IPS-11a (cell line): Measurements from ENCODE around the gene SLC66A2.

Source experiments
- H3K4me3 ChIP-seq: one replicate; pipeline ENCODE4 v1.5.1; 2013; ENCODE audit warnings: low read depth, low read length, control low read depth

SLC66A2 gene

DNA sequence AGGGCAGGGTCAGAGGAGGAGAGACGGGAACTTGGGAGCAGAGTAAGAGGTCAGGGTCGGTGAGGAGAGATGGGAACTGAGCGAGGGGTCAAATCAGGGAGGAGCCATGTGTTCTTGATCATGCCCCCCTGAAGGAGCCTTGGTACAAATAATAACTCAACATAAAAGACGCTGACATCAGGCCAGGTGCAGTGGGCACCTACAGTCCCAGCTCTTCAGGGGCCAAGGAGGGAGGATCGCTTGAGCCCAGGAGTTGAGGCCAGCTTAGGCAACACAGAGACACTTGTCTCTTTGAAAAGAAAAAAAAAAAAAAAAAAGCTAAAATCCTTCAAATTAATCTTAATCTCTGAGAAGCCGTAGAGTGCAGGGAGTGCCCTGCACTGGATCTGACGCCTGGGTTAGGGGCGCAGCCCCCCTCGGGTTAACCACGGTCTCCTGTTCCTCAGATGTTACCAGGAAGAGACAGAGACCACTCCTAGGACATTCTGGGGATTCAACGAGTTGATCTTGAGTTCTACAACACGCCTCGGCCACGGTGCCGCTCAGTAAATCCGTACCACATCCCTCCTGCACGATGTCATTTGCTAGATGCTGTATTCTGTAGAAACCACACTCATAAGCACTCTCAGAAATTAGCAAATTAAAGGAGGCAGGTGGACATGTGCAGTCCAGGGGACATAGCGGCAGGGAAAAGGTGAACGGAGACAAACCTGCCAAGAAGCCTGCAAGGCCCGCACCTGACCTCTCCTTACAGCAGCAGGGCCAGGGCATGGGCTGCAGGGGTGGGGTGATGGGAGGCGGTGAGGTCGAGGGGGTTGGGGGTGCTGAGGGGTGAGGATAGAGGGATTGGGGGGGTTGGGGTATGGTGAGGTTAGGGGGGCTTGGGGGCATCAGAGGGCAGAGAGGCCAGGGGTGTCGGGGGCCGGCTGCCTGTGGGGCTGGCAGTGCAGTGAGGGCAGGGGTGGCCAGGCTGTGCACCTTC, 29.2 kb downstream of the SLC66A2 start:
- H3K4me3 ChIP-seq, result no peak overlapping the region

DNA sequence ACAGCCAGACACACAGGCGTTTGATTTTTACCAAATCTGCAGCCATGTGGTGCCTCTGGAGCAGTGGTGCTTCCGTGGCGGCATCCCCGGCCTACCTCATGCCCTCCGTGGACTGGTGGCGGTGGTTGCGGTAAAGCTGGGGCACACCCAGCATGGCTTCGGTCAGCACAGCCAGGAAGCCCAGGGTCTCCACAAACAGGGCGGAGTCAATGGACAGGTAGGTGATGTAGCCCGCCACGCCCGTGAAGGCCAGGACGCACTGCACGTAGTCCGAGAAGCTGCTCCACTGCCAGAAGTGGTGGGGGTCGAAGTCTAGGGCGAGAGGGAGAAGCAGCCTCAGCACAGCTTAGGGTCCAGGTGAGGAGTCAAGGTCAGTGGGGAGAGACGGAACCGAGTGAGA, 32.4 kb downstream of the SLC66A2 start:
- no peak overlapping the region for H3K4me3 ChIP-seq

DNA sequence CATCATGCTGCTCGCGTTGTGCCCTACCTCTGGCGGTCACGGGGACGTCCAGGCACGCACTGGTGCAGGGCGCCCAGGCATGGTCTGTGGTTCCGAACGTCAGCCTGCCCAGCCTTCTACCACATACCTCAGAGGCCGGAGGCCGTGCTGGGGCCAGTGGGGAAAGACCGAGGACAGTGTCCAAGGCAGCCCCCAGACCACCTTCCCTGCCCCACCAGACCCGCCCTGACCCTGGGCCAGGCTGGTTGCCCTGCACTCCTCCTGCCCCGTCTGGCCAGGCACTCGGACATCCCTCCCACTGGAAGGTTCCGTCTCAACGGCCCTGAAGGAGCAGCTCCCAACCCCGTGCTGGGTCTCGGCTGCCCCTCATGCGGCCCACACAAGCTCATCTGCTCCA, 32.8 kb downstream of the SLC66A2 start:
- H3K4me3 ChIP-seq, result no peak overlapping the region

DNA sequence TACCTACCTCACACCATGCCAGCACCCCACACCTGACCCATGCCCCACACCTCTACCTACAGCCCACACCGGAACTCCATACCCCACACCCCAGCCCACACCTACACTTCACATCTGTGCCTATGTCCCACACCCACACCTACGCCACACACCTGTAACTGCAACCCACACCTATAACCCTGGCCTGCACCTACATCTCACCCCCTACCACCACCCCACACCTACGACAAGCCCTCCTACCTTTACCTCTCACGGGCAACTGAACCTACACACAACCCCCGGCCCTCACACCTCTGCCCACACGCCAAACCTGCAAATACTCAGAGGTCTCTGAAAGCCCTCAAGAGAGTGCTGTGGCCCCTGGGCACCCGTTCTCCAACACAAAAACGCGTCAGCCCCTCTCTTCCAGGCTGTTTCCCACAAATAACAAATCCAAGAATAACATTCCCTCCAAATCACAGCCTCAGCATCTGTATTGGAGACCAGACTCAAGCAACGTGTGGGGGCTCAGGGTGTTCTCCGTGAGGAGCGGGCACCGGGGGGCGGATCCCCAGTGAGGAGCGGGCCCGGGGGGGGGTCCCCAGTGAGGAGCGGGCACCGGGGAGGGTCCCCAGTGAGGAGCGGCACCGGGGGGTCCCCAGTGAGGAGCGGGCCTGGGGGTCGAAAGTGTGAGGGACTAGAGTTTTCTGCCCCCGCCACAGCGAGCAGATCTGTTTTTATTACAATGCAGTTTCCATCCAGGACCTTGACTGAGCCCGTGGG, 33.4 kb downstream of the SLC66A2 start:
- no peak overlapping the region for H3K4me3 ChIP-seq

GRCh38 chr18:79917169-79917852, 34.1 kb downstream of the SLC66A2 start:
- no peak overlapping the region for H3K4me3 ChIP-seq

- no peak overlapping the region for H3K4me3 ChIP-seq
Observed at GRCh38 chr18:79916546-79917168, 34.8 kb downstream of the SLC66A2 start.

- H3K4me3 ChIP-seq, result no peak overlapping the region
Observed at GRCh38 chr18:79916128-79916494, 35.3 kb downstream of the SLC66A2 start.

DNA sequence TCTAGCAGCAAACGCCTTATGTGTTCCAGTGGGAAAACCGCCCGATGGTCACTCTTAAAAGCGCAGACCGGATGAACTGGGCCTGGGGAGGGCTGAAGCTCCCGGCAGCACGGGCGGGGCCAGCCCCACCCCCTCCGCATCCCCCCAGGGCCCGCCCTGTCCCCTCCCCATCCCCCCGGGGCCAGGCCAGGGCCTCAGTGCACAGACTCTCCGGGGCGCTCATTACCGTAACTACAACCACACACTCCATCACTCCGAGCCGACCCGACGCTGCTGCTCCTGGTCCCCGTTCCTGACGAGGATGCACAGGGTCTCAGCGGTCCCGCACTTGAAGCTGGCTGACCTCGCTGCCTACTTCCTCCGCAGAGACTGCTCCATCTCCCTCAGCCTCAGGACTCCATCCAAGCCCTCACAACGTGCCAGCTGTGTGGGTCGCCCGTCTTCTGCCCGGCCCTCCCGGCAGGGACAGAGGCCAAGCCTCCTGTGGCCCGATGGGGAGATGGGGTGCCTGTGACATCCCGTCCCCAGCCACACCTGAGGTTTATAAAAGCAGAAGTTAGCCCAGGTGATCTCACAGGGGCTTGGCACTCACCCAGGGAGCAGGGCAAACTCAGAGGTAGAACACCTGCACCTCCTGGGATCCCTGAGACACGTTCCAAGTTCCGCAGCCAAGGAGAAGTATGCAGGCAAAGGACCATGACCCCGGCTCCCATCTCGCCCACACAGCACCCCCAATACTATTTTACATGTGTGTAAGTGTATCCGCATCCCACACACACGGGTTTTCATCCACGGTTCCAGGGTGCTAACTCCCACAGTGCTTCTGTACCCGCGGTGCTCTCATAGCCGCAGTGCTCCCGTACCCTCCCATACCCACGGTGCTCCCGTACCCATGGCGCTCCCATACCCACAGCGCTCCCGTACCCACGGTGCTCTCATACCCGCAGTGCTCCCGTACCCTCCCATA, 36.0 kb downstream of the SLC66A2 start:
- H3K4me3 ChIP-seq, result no peak overlapping the region

DNA sequence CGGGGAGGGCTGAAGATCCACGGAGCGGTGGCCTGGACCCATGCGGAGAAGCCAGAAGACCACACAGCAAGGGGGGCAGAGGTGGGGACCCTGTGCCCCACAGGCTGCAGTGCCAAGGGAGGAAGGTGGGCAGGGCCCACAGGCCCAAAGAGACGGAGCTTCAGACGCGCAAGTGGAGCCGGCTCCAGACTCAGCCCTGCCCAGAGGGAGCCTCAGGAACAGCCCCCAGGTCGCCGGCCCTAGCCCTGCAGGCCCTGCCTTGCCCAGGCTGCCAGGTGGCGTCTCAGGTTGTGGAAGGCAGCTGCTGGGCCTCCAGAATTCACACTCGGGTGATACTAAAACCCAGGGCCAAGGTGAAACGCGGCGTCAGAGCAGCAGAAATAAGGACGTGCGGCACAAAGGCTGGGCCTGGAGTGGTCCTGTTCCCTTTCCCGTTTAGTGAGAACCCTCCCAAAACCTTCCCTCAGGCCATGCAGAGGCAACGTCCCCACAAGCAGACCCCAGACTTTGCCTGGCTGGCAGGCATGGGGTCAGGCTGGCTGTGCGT, 36.8 kb downstream of the SLC66A2 start:
- H3K4me3 ChIP-seq, result no peak overlapping the region

- no peak overlapping the region for H3K4me3 ChIP-seq
Observed at GRCh38 chr18:79912994-79913831, 38.2 kb downstream of the SLC66A2 start.

DNA sequence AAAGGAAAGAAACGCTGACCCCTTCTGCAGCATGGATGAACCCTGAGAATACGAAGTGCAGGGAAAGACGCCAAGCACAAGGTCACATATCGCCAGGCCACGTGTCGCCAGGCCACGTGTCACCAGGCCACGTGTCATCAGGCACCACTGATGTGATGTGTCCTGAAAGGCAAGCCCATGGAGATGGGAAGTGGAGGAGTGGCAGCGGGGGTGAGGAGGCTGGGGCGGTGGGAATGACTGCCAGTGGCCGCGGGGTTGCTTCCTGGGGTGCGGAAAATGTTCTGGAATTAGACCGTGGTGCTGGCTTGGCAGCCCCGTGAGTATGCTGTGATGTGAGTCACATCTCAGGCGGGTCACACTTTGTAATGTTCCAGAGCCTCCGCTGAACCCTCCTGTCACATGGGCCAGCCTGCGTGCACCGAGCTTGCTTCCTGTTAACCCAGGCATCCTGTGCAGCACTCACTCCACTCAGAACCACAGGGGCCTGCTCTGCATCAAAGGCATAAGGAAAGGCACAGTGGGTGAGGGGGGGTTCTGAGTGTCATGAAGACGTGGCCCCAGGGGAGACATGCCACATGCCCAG, 39.0 kb downstream of the SLC66A2 start:
- no peak overlapping the region for H3K4me3 ChIP-seq

GRCh38 chr18:79911344-79912270, 39.8 kb downstream of the SLC66A2 start:
- H3K4me3 ChIP-seq, result no peak overlapping the region

GRCh38 chr18:79910563-79911343, 40.7 kb downstream of the SLC66A2 start:
- no peak overlapping the region for H3K4me3 ChIP-seq

- H3K4me3 ChIP-seq, result no peak overlapping the region
Observed at GRCh38 chr18:79906706-79907105, 44.7 kb downstream of the SLC66A2 start.

DNA sequence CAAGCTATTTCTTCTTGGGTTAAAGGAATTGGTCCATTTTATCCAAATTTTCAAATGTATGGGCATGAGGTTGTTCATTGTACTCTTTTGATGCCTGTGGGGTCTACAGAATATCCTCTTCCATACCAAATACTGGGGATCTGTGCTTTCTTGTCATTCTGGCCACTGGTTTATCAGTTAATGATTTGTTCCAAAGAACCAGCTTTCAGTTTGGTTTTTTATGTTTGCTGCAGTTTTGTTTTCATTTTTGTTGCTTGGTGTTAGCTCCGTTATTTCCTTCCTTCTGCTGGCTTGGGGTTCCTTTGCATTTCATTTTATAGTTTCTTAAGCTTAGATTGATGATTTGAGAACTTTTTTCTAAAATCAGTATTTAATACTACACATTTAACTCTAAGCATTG, 45.5 kb downstream of the SLC66A2 start:
- H3K4me3 ChIP-seq, result no peak overlapping the region

GRCh38 chr18:79905389-79905911, 46.0 kb downstream of the SLC66A2 start:
- no peak overlapping the region for H3K4me3 ChIP-seq
